Endodermal cell (in vitro differentiated cells): ENCODE results near the gene APLP1. TPM values are rescaled to one million over a fixed set of nuclear protein-coding genes. Genes with fewer than 3 reads are reported as not detected.

ENCODE experiments used
- DNase-seq: peaks from one replicate; pipeline ENCODE4 v3.0.0-alpha.2; 2017
- H3K27ac ChIP-seq: 2 replicates; pipeline ENCODE4 v1.5.1; 2013; ENCODE audit warnings: mild to moderate bottlenecking, low read depth, low read length, moderate library complexity
- H3K27me3 ChIP-seq: 2 replicates; pipeline ENCODE4 v1.6.1; 2013; ENCODE audit warnings: mild to moderate bottlenecking, low read length, moderate library complexity; ENCODE audit not compliant: insufficient read depth, control insufficient read depth, poor library complexity, severe bottlenecking
- H3K36me3 ChIP-seq: 2 replicates; pipeline ENCODE4 v1.7.0; 2013; ENCODE audit warnings: mild to moderate bottlenecking, low read length, moderate library complexity; ENCODE audit not compliant: control insufficient read depth, insufficient read depth
- H3K4me1 ChIP-seq: one replicate; pipeline ENCODE4 v1.7.0; 2013; ENCODE audit warnings: low read length; ENCODE audit not compliant: control insufficient read depth, insufficient read depth
- H3K4me3 ChIP-seq: 2 replicates; pipeline ENCODE4 v1.5.1; 2013; ENCODE audit warnings: mild to moderate bottlenecking, low read length, moderate library complexity
- H3K9ac ChIP-seq: 2 replicates; pipeline ENCODE4 v1.6.1; 2013; ENCODE audit warnings: mild to moderate bottlenecking, low read length, moderate library complexity; ENCODE audit not compliant: poor library complexity, severe bottlenecking; ENCODE audit errors: extremely low read depth
- H3K9me3 ChIP-seq: 2 replicates; pipeline ENCODE4 v1.6.1; 2013; ENCODE audit warnings: mild to moderate bottlenecking, low read length, moderate library complexity; ENCODE audit not compliant: control insufficient read depth
- H3K27ac Mint-ChIP-seq: 2 replicates; pipeline ENCODE4 v1.8.0; 2020; ENCODE audit warnings: mixed read lengths
- H3K27me3 Mint-ChIP-seq: 2 replicates; pipeline ENCODE4 v1.8.0; 2021; ENCODE audit warnings: mild to moderate bottlenecking, mixed read lengths; ENCODE audit not compliant: insufficient read depth
- H3K36me3 Mint-ChIP-seq: 2 replicates; pipeline ENCODE4 v1.8.0; 2020; ENCODE audit warnings: low read depth, mixed read lengths
- H3K4me1 Mint-ChIP-seq: 2 replicates; pipeline ENCODE4 v1.8.0; 2020; ENCODE audit warnings: mixed read lengths
- H3K4me3 Mint-ChIP-seq: 2 replicates; pipeline ENCODE4 v1.8.0; 2020; ENCODE audit warnings: mild to moderate bottlenecking, moderate library complexity, mixed read lengths
- H3K9me3 Mint-ChIP-seq: 2 replicates; pipeline ENCODE4 v1.8.0; 2020; ENCODE audit warnings: mild to moderate bottlenecking, mixed read lengths
- CTCF ChIP-seq: fragments of 200-600 bp; sonication (generic); conservative IDR thresholded peaks from 2 replicates; pipeline ENCODE4 v1.5.0; 2021; ENCODE audit warnings: antibody characterized with exemption, mild to moderate bottlenecking
- WGBS, 2 experiments: methylation state at CpG; one replicate each; pipeline versions ENCODE4 v1.1.5 to v1.1.7; 2013; ENCODE audit warnings: missing lambda C conversion rate in 2 of 2, mixed read lengths in 1 of 2; ENCODE audit not compliant: insufficient coverage in 1 of 2, insufficient read length in 1 of 2; 5-methylcytosine and 5-hydroxymethylcytosine counted together
- total RNA-seq, 2 donors: library from RNA; stranded (reverse); fragmentation: NEBNext Ultra II Directional in 1 of 2; extraction: Animal tissue kit (Norgen Biotek cat#: 25700) in 1 of 2; gene quantifications; 2 replicates in 1 of 2; 3 replicates in 1 of 2; pipeline ENCODE4 v1.2.1, GENCODE V29; 2021

Gene APLP1
- total RNA-seq, 2 donors from 2014 or later, result 4.1 to 10.6 TPM

GRCh38 chr19:35879068-35879467, 10.7 kb downstream of the APLP1 start:
- peaks cover 3% of the 10 kb centered on the region for H3K4me1 Mint-ChIP-seq
- DNase-seq, result no peak
- H3K27me3 Mint-ChIP-seq, result peaks cover 10% of the 10 kb centered on the region
- no peaks in the 10 kb centered on the region for H3K9me3 Mint-ChIP-seq
- H3K27ac Mint-ChIP-seq, result no peak overlapping the region
- Histone ChIP-seq H3K36me3 (no peaks in the 10 kb centered on the region), H3K27me3 (peaks cover 21% of the 10 kb centered on the region), H3K27ac (no peak overlapping the region), H3K4me3 (no peak overlapping the region), H3K4me1 (no peaks in the 10 kb centered on the region), H3K9me3 (no peaks in the 10 kb centered on the region), H3K9ac (no peak overlapping the region)
- WGBS, 2 experiments, result 64% methylated on average over 15 to 23 of the region's 23 CpGs
- H3K4me3 Mint-ChIP-seq, result no peak overlapping the region
- no peaks in the 10 kb centered on the region for H3K36me3 Mint-ChIP-seq
- no peak for TF ChIP-seq CTCF

- Histone ChIP-seq H3K4me1 (no peaks in the 10 kb centered on the region), H3K27me3 (peaks cover 21% of the 10 kb centered on the region), H3K36me3 (no peaks in the 10 kb centered on the region), H3K9ac (no peak overlapping the region), H3K9me3 (no peaks in the 10 kb centered on the region), H3K4me3 (no peak overlapping the region), H3K27ac (no peak overlapping the region)
- Mint-ChIP-seq H3K36me3 (no peaks in the 10 kb centered on the region), H3K9me3 (no peaks in the 10 kb centered on the region), H3K27ac (no peak overlapping the region), H3K4me1 (peaks cover 3% of the 10 kb centered on the region), H3K27me3 (peaks cover 10% of the 10 kb centered on the region), H3K4me3 (no peak overlapping the region)
- TF ChIP-seq CTCF, result no peak
- WGBS, 2 experiments, result 4% methylated on average over 24 to 28 of the region's 28 CpGs
- DNase-seq, result peak; percentile 98
Measured at GRCh38 chr19:35879770-35880317, 11.5 kb downstream of the APLP1 start.

- Histone ChIP-seq H3K36me3 (peaks cover 4% of the 10 kb centered on the region), H3K4me1 (no peaks in the 10 kb centered on the region), H3K27me3 (peaks cover 21% of the 10 kb centered on the region), H3K27ac (no peak overlapping the region), H3K4me3 (no peak overlapping the region), H3K9ac (no peak overlapping the region), H3K9me3 (no peaks in the 10 kb centered on the region)
- Mint-ChIP-seq H3K36me3 (peaks cover 12% of the 10 kb centered on the region), H3K27me3 (peaks cover 10% of the 10 kb centered on the region), H3K9me3 (no peaks in the 10 kb centered on the region), H3K4me3 (no peak overlapping the region), H3K4me1 (peaks cover 3% of the 10 kb centered on the region), H3K27ac (no peak overlapping the region)
- peak; percentile 73 for TF ChIP-seq CTCF
- DNase-seq, result no peak
- 37 to 86% methylated on average over 1 to 8 of the region's 8 CpGs for whole genome bisulfite sequencing, 2 experiments
Measured at GRCh38 chr19:35882114-35882832, 13.9 kb downstream of the APLP1 start.
